C4-2B (cell line): ENCODE data around the gene INPP5E.

ENCODE experiments used
- ZFX ChIP-seq: fragments of 450-650 bp; IDR thresholded peaks from 2 replicates; pipeline ENCODE4 v1.6.1; 2017
- TF ChIP-seq, protein P1 (sequence below): fragments of 450-650 bp; conservative IDR thresholded peaks from 2 replicates; pipeline ENCODE4 v1.5.1; 2017; ENCODE audit warnings: mild to moderate bottlenecking

DNA sequence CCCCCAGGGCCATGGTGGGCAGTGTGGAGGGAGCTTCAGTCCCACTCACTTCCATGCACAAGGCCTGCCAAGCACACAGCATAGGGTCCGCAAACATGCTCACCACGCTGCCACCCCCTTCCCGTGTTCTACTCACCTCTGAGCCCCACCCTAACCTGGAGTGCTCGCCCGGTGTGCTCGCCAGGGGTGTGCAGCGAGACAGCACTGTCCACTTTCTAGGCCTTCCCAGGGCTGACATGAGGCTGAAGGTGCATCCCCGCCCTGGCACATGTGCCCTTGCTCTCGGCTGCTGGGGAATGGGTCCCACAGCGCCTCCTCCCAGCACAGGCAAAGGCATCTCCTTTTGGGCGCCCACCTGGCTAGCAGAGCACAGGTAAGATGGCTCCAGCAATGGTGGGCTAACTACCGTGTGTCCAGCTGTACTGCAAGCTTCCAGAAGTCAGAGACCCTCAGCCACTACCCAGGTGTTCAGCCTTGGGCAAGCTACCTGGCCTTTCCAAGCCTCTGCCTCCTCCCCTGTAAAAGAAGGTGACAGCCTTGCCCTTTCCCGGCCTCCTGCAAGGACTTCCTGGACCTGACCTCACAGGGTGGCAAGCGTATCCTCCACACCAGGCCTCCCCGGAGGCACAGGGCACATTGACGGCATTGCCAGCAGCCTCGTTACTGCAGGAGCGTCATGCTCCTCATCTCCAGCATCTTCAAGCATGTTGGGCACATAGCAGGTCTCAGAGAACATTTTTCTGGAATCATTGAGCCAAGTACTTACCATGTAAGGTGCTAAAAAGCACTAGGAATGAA lies 47.4 kb upstream of the INPP5E start:
- TF ChIP-seq, protein P1, sequence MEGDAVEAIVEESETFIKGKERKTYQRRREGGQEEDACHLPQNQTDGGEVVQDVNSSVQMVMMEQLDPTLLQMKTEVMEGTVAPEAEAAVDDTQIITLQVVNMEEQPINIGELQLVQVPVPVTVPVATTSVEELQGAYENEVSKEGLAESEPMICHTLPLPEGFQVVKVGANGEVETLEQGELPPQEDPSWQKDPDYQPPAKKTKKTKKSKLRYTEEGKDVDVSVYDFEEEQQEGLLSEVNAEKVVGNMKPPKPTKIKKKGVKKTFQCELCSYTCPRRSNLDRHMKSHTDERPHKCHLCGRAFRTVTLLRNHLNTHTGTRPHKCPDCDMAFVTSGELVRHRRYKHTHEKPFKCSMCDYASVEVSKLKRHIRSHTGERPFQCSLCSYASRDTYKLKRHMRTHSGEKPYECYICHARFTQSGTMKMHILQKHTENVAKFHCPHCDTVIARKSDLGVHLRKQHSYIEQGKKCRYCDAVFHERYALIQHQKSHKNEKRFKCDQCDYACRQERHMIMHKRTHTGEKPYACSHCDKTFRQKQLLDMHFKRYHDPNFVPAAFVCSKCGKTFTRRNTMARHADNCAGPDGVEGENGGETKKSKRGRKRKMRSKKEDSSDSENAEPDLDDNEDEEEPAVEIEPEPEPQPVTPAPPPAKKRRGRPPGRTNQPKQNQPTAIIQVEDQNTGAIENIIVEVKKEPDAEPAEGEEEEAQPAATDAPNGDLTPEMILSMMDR: no peak
- TF ChIP-seq ZFX: no peak
